HCT116 (cell line): Measurements from ENCODE around the gene SCGN. TPM values are rescaled to one million over a fixed set of nuclear protein-coding genes. Genes with fewer than 3 reads are reported as not detected.

ENCODE experiments used
- ATAC-seq: fragments of 200-7000 bp; cut with Tn5 transposase; 2 replicates; pipeline ENCODE4 v1.9.1; 2020; ENCODE audit warnings: mild to moderate bottlenecking, moderate library complexity
- BruUV-seq: library from RNA; stranded (reverse); fragments of 400-500 nt; replicated peaks from 2 replicates; lab custom pipeline; 2021; lab: Mats Ljungman, UMichigan
- CTCF ChIA-PET: fragments of 300-600 bp; sonication (Branson Sonifier 250); formaldehyde crosslinking; loops from one replicate; lab custom pipeline; 2021; ENCODE audit warnings: antibody characterized with exemption; lab: Charles Lee
- POLR2A ChIA-PET: fragments of 300-600, 350-600 bp; sonication (Branson Sonifier 250); formaldehyde crosslinking; loops from one replicate; lab custom pipeline; 2021; ENCODE audit warnings: antibody characterized with exemption; lab: Charles Lee
- RAD21 ChIA-PET, 2 experiments: fragments of 300-600 bp; sonication (Branson Sonifier 250); formaldehyde crosslinking; loops; one replicate each; lab custom pipeline; 2023; ENCODE audit warnings: low total read pairs in 2 of 2; ENCODE audit not compliant: uncharacterized antibody in 2 of 2, unreplicated experiment in 2 of 2, low non-redundant PET in 1 of 2; lab: Charles Lee
- DNase-seq: peaks from one replicate; pipeline ENCODE4 v3.0.0-alpha.2; 2010; ENCODE audit warnings: low read depth, low spot score
- H2AFZ ChIP-seq: fragments of 200-600 bp; shearing (Covaris generic), sonication (generic); 2 replicates; pipeline ENCODE4 v1.6.1; 2017; ENCODE audit warnings: low read depth, mixed run types, mixed read lengths, antibody characterized with exemption, low read length; ENCODE audit not compliant: poor library complexity, severe bottlenecking
- H3K27ac ChIP-seq: 2 replicates; pipeline ENCODE4 v1.5.1; 2012; ENCODE audit warnings: low read depth, low read length
- H3K27me3 ChIP-seq: fragments of 200-600 bp; sonication (generic); 2 replicates; pipeline ENCODE4 v1.6.1; 2016; ENCODE audit warnings: mixed run types, low read length, mixed read lengths; ENCODE audit not compliant: insufficient read depth
- H3K36me3 ChIP-seq, 2 experiments: fragments of 200-500 bp in 1 of 2; fragments of 200-600 bp in 1 of 2; sonication (Bioruptor generic) in 1 of 2; sonication (generic) in 1 of 2; 2 replicates each; pipeline versions ENCODE4 v1.5.1 to v1.6.1; 2014 to 2016; ENCODE audit warnings: low read length in 2 of 2, inconsistent platforms in 1 of 2, mixed read lengths in 1 of 2, mixed run types in 1 of 2; ENCODE audit not compliant: insufficient read depth in 2 of 2, control insufficient read depth in 1 of 2
- H3K4me1 ChIP-seq, 2 experiments: fragments of 200-600 bp in 1 of 2; sonication (generic) in 1 of 2; 2 replicates each; pipeline versions ENCODE4 v1.5.1 to v1.6.1; 2012 to 2017; ENCODE audit warnings: low read length in 2 of 2, inconsistent platforms in 1 of 2, mild to moderate bottlenecking in 1 of 2, mixed read lengths in 1 of 2, mixed run types in 1 of 2, moderate library complexity in 1 of 2; ENCODE audit not compliant: insufficient read depth in 2 of 2, control insufficient read depth in 1 of 2
- H3K4me2 ChIP-seq: fragments of 200-600 bp; sonication (generic); 2 replicates; pipeline ENCODE4 v1.6.1; 2017; ENCODE audit warnings: mixed run types, low read length, mixed read lengths
- H3K4me3 ChIP-seq, 2 experiments: fragments of 200-600 bp in 1 of 2; sonication (generic) in 1 of 2; replicated peaks in 1 of 2; 2 replicates each; pipeline ENCODE4 v1.5.1; 2011 to 2016; ENCODE audit warnings: low read length in 2 of 2, control low read depth in 1 of 2, low read depth in 1 of 2, mild to moderate bottlenecking in 1 of 2, mixed read lengths in 1 of 2, mixed run types in 1 of 2
- H3K79me2 ChIP-seq: fragments of 200-600 bp; sonication (generic); 2 replicates; pipeline ENCODE4 v1.6.1; 2017; ENCODE audit warnings: mild to moderate bottlenecking, mixed run types, low read length, moderate library complexity, mixed read lengths; ENCODE audit not compliant: insufficient read depth
- H3K9ac ChIP-seq: fragments of 200-600 bp; sonication (generic); 2 replicates; pipeline ENCODE4 v1.6.1; 2016; ENCODE audit warnings: low read length, mixed read lengths
- H3K9me2 ChIP-seq: fragments of 200-600 bp; sonication (generic), shearing (Covaris generic); 2 replicates; pipeline ENCODE4 v1.6.1; 2017; ENCODE audit warnings: mixed run types, mild to moderate bottlenecking, moderate library complexity; ENCODE audit not compliant: insufficient read depth
- H3K9me3 ChIP-seq, 2 experiments: fragments of 200-500 bp in 1 of 2; fragments of 200-600 bp in 1 of 2; sonication (Bioruptor generic) in 1 of 2; sonication (generic) in 1 of 2; 2 replicates each; pipeline ENCODE4 v1.6.1; 2014 to 2017; ENCODE audit warnings: low read length in 2 of 2, mixed read lengths in 2 of 2, inconsistent platforms in 1 of 2, low read depth in 1 of 2, mild to moderate bottlenecking in 1 of 2, mixed run types in 1 of 2, moderate library complexity in 1 of 2; ENCODE audit not compliant: control insufficient read depth in 1 of 2, insufficient read depth in 1 of 2
- H4K20me1 ChIP-seq: fragments of 200-600 bp; sonication (generic), shearing (Covaris generic); 2 replicates; pipeline ENCODE4 v1.6.1; 2017; ENCODE audit warnings: mixed run types, mild to moderate bottlenecking, moderate library complexity; ENCODE audit not compliant: insufficient read depth
- CEBPB ChIP-seq: IDR thresholded peaks from 2 replicates; pipeline ENCODE4 v1.6.1; 2012; ENCODE audit warnings: low read depth
- ELF1 ChIP-seq: IDR thresholded peaks from 2 replicates; pipeline ENCODE4 v1.6.1; 2012; ENCODE audit warnings: low read depth, borderline replicate concordance
- EZH2 ChIP-seq: fragments of 200-600 bp; sonication (generic); IDR thresholded peaks from 2 replicates; pipeline ENCODE4 v1.6.1; 2017; ENCODE audit warnings: antibody characterized with exemption, mixed run types
- EZH2phosphoT487 ChIP-seq: fragments of 200-600 bp; IDR thresholded peaks from 2 replicates; pipeline ENCODE4 v1.6.1; 2018; ENCODE audit warnings: antibody characterized with exemption, borderline replicate concordance
- FOSL1 ChIP-seq: IDR thresholded peaks from 2 replicates; pipeline ENCODE4 v1.6.1; 2012; ENCODE audit warnings: low read depth
- JUND ChIP-seq: IDR thresholded peaks from 2 replicates; pipeline ENCODE4 v1.6.1; 2012
- POLR2AphosphoS5 ChIP-seq: IDR thresholded peaks from 2 replicates; pipeline ENCODE4 v1.6.1; 2011; ENCODE audit warnings: mild to moderate bottlenecking, low read depth, low read length, moderate library complexity
- SP1 ChIP-seq: IDR thresholded peaks from 2 replicates; pipeline ENCODE4 v1.6.1; 2012; ENCODE audit warnings: low read depth
- SRF ChIP-seq: IDR thresholded peaks from 2 replicates; pipeline ENCODE4 v1.6.1; 2012; ENCODE audit warnings: low read depth
- YY1 ChIP-seq: IDR thresholded peaks from 2 replicates; pipeline ENCODE4 v1.6.1; 2011; ENCODE audit warnings: low read length, low read depth, moderate library complexity, mild to moderate bottlenecking; ENCODE audit not compliant: insufficient replicate concordance; ENCODE audit errors: extremely low read depth
- ZFX ChIP-seq: fragments of 450-650 bp; IDR thresholded peaks from 2 replicates; pipeline ENCODE4 v1.6.1; 2017
- ZNF274 ChIP-seq: fragments of 200-500 bp; sonication (Bioruptor generic); IDR thresholded peaks from 2 replicates; pipeline ENCODE4 v1.6.1; 2014; ENCODE audit warnings: mild to moderate bottlenecking, low read depth, low read length, inconsistent platforms
- intact Hi-C: fragments of 100-400 bp; cut with micrococcal nuclease; formaldehyde crosslinking; loops from 2 replicates; pipeline ENCODE4 v1.10.0; 2022
- total RNA-seq: library from RNA; stranded (reverse); gene quantifications from one replicate; pipeline ENCODE4 v1.2.1, GENCODE V29; 2021; ENCODE audit not compliant: unreplicated experiment
- TF ChIP-seq, protein P1 (sequence below): IDR thresholded peaks from 2 replicates; pipeline ENCODE4 v1.6.1; 2011; ENCODE audit warnings: mild to moderate bottlenecking, low read length, moderate library complexity; ENCODE audit not compliant: insufficient replicate concordance; ENCODE audit errors: extremely low read depth
- TF ChIP-seq, protein P2 (sequence below): IDR thresholded peaks from 2 replicates; pipeline ENCODE4 v1.6.1; 2012
- TF ChIP-seq, protein P3 (sequence below), 3 experiments: fragments of 200-600 bp in 1 of 3; sonication (generic) in 1 of 3; IDR thresholded peaks in 2 of 3; conservative IDR thresholded peaks in 1 of 3; 2 replicates each; pipeline ENCODE4 v1.5.1; 2012 to 2017; ENCODE audit warnings: low read depth in 2 of 3, low read length in 2 of 3, antibody characterized with exemption in 1 of 3, borderline replicate concordance in 1 of 3, control low read depth in 1 of 3, mild to moderate bottlenecking in 1 of 3, mixed read lengths in 1 of 3, mixed run types in 1 of 3, moderate library complexity in 1 of 3; ENCODE audit not compliant: insufficient read depth in 1 of 3
- TF ChIP-seq, protein P4 (sequence below): IDR thresholded peaks from 2 replicates; pipeline ENCODE4 v1.6.1; 2012

The SCGN gene
- total RNA-seq, 1 experiment from 2014 or later = not detected

DNA sequence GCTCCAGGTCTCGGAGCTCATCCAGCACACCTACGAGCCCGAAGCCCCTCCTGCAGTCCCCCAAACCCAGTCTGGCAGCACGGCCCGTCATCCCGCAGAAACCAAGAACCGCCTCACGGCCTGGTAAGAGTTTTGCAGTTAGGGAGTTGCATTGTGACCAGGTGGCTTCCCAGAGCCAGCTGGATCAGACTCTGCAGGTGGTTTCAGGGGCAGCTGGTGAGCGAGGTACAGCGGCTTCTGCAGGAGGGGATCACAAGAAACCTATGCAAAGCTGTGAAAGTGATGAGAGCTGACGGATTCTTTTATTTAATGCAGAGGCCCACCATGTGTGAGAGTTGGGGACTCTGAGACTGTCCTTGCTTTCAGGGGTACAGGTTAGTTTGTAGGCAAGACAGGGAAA lies 45.9 kb upstream of the SCGN start:
- Histone ChIP-seq H3K36me3 (no peaks in the 10 kb centered on the region), H3K4me3 (no peak overlapping the region), H3K27ac (no peak overlapping the region), H3K4me2 (no peak overlapping the region), H4K20me1 (no peaks in the 10 kb centered on the region), H3K4me1 (no peaks in the 10 kb centered on the region), H3K79me2 (no peaks in the 10 kb centered on the region), H3K9ac (no peak overlapping the region)
- intact Hi-C loops = no loop called here
- BruUV-seq = no TSS peak
- CTCF ChIA-PET = no interaction called here
- RAD21 ChIA-PET = no interaction called here
- ATAC-seq = no peak
- TF ChIP-seq, protein P1, sequence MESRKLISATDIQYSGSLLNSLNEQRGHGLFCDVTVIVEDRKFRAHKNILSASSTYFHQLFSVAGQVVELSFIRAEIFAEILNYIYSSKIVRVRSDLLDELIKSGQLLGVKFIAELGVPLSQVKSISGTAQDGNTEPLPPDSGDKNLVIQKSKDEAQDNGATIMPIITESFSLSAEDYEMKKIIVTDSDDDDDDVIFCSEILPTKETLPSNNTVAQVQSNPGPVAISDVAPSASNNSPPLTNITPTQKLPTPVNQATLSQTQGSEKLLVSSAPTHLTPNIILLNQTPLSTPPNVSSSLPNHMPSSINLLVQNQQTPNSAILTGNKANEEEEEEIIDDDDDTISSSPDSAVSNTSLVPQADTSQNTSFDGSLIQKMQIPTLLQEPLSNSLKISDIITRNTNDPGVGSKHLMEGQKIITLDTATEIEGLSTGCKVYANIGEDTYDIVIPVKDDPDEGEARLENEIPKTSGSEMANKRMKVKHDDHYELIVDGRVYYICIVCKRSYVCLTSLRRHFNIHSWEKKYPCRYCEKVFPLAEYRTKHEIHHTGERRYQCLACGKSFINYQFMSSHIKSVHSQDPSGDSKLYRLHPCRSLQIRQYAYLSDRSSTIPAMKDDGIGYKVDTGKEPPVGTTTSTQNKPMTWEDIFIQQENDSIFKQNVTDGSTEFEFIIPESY = no peak
- no peak for TF ChIP-seq ZNF274
- no peak for TF ChIP-seq ELF1
- no peak for TF ChIP-seq SRF
- TF ChIP-seq EZH2phosphoT487 = no peak
- no peak for TF ChIP-seq POLR2AphosphoS5
- TF ChIP-seq ZFX = no peak
- TF ChIP-seq JUND = no peak
- no peak for TF ChIP-seq CEBPB
- TF ChIP-seq, protein P2, sequence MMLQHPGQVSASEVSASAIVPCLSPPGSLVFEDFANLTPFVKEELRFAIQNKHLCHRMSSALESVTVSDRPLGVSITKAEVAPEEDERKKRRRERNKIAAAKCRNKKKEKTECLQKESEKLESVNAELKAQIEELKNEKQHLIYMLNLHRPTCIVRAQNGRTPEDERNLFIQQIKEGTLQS = no peak
- TF ChIP-seq FOSL1 = no peak
- TF ChIP-seq SP1 = no peak
- TF ChIP-seq YY1 = no peak
- TF ChIP-seq, protein P3, sequence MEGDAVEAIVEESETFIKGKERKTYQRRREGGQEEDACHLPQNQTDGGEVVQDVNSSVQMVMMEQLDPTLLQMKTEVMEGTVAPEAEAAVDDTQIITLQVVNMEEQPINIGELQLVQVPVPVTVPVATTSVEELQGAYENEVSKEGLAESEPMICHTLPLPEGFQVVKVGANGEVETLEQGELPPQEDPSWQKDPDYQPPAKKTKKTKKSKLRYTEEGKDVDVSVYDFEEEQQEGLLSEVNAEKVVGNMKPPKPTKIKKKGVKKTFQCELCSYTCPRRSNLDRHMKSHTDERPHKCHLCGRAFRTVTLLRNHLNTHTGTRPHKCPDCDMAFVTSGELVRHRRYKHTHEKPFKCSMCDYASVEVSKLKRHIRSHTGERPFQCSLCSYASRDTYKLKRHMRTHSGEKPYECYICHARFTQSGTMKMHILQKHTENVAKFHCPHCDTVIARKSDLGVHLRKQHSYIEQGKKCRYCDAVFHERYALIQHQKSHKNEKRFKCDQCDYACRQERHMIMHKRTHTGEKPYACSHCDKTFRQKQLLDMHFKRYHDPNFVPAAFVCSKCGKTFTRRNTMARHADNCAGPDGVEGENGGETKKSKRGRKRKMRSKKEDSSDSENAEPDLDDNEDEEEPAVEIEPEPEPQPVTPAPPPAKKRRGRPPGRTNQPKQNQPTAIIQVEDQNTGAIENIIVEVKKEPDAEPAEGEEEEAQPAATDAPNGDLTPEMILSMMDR (IDR thresholded peaks at IDR 0.05 in 2 of 3, conservative IDR thresholded peaks at IDR 0.05 in 1 of 3; ENCODE audit: borderline replicate concordance in 1 of 3, insufficient read depth in 1 of 3, low read depth in 2 of 3, low read length in 2 of 3) = no peak
- TF ChIP-seq EZH2 = no peak
- TF ChIP-seq, protein P4, sequence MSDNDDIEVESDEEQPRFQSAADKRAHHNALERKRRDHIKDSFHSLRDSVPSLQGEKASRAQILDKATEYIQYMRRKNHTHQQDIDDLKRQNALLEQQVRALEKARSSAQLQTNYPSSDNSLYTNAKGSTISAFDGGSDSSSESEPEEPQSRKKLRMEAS = no peak
- TF ChIP-seq, all 23 proteins: peak for 0
- H3K9me2 ChIP-seq = no peaks in the 10 kb centered on the region
- no peaks in the 10 kb centered on the region for H3K27me3 ChIP-seq
- no peak for DNase-seq
- POLR2A ChIA-PET = no interaction called here
- no peak overlapping the region for H2AFZ ChIP-seq
- H3K9me3 ChIP-seq = no peaks in the 10 kb centered on the region
